SIG-M5 (cell line): Measurements from ENCODE around the gene RHEB.
"Not testable (repeated sequence)": the region's sequence is repeated elsewhere in the genome, so short reads cannot be mapped to it uniquely, and the experiment has no call there.

ENCODE experiments used
- DNase-seq: peaks from one replicate; lab custom pipeline; 2025; lab: John Stamatoyannopoulos, UW

The RHEB gene

DNA sequence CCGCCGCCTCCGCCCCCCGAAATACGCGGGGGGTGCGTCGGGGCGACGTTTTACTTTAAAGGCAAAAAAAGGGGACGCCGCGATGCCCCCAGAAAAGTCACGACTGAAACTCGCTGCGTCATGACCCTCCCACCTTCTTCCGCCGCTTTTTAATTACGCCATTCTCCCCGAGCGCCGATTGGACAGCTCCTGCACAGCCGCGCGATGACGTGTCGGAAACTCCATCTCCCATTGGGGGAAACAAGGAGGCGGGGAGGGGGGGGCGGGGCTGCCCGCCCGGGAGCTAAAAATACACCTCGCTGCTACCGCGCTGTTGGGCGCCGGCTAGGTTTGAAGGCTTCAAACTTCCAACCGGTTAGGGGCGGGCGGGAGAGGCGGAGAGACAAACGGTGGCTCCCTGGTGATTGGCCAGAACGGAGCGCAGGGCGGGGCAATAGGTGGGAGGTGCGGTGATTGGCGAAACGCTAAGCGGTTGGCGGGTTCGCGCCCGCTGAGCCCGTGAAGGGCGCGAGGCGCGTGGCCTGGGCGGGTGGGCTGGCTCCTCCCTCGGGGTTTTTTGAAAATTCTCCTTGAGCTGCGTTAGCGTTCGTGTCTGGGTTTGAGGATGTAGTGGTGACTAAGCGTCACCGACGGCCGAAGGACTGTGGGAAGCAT lies at the start of gene RHEB:
TSS of gene RHEB (minus strand) at position 131 of the 654 bp plus-strand sequence. CDS start 384 bp downstream, outside the sequence.
- DNase-seq, result peak; percentile 86

DNA sequence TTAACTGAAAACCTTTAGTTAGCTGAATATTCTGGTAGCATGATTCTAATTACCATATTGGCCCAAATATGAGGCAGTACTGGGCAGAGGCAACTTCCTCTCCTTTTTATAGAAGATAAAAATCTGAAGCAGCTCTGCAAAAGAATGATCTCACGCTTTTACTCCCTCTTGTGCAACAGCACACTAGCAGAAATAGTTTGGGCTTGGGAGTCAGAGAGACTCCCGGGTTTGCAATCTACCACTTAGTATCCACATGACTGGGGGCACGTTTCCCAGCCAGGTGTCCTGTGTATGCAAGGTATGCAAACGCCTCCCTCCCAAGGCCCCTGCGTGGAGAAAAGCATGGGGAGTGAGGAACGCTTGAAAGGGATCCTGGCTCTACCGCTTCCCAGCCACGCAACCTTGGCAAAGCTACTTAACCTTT lies 47.2 kb upstream of the RHEB start:
- peak; percentile 8 for DNase-seq

DNA sequence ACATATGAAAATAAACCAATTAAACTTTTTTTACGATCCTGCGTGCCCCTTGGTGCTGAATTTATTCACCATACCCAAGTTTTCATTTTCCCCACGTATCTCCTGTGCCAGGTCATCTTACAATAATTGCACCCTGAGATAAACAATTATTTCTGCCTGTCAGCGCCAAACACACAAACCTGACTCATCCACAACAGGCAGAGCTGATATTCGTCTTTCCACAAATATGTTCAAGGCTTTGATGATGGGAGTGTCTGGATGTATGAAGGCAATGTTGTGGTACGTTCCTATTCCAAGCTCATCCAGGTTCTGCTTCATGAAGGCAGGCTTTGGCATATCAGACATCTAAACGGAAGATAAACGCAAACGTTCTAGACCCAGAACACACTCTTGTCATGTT lies 45.8 kb upstream of the RHEB start:
- no peak for DNase-seq

- DNase-seq, result no peak
Observed at GRCh38 chr7:151560243-151560642, 40.5 kb upstream of the RHEB start.

GRCh38 chr7:151559557-151560183 lies 40.0 kb upstream of the RHEB start:
- no peak for DNase-seq

DNA sequence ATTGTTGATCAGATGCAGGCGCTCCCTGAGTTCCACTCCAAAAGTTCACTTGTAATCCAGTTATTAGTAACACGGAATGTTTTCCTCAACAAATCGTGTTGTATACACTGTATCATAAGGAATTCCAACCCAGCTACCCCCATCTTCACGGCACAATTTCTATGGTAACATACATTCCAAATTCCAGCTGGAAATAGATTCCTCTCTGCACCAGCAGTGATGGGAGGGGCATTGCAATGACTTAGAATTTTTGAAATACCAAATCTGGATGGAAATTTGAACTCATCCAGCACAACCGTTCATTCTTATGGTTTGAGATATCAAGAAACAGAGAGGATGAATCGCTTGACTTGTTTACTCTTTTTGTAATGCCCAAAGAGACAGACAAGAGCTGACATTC lies 38.9 kb upstream of the RHEB start:
- DNase-seq, result no peak

- DNase-seq, result no peak
Observed at GRCh38 chr7:151556592-151556991, 36.9 kb upstream of the RHEB start.

GRCh38 chr7:151553356-151553755 lies 33.7 kb upstream of the RHEB start:
- DNase-seq, result no peak

DNA sequence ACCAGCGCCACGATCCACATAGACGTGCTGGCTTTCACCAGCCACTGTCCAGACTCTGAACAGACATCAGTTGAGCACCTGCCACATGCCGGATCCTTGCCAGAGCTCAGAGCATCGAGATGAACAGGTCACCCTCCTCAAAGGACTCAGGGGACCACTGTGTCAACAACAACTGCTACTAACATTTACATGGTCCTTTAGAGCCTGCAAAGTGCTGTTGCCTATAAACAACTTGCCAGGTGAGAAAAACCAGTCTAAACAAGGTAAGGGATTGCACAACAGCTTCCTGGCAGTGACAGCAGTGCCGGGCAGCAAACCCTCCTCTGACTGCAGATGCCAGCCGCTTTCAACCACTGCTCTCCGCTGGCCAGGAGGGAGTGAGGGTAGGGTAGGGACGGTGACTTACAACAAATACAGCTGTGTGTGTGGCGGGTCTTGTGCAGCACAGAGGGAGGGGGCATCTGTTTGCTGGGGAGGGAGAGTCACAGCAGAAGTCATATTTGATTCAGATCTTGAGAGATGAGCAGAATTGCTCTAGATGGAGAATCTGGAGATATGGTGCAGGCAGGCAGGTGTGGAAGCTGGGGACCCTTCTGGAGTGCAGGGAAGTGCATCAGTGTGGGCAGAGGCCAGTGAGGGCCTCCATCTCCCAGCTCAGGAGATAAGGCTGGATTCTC lies 32.8 kb upstream of the RHEB start:
- no peak for DNase-seq

GRCh38 chr7:151551820-151552219 lies 32.1 kb upstream of the RHEB start:
- no peak for DNase-seq

DNA sequence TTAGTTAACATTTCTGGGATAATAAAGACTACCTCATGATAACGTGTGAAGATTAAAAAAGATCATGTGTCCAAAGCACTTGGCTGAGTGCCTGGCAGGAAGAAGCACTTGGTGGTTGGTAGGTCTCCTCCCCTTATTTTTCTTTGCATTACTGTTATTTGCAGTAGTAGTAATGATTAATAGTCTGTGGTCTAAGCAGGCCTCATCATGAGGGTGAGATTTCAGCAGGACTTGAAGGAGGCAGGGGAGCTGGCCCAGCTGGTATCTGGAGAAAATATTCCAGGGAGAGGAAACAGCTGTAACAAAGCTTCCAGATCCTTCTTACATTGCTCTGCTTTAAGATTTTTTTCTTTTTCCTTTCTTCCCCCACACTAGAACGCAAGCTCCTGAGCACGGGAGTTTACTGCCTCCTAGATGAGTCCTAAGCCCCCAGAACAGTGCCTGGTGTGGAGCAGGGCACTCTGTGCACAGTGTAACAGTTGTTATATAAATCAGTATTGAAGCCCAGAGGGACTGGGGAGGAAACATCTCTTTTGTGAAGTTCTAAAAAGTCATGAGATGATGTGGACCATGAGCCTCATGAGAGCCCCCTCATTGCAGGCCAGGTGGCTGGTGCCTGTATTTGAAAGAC lies 31.1 kb upstream of the RHEB start:
- DNase-seq, result no peak

DNA sequence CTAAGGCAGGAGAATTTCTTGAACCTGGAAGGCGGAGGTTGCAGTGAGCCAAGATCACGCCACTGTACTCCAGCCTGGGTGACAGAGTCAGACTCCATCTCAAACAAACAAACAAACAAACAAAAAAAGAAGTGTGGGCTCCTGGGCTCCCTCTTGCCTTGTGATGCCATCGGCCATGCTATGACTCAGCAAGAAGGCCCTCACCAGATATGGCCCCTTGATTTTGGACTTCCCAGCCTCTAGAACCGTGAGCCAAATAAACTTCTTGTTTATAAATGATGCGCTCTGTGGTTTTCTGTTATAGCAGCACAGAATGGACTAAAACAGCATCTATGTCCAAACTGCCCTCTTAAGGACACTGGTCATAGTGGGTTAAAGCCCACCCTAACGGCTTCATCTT lies 29.9 kb upstream of the RHEB start:
- no peak for DNase-seq

GRCh38 chr7:151549083-151549482 lies 29.4 kb upstream of the RHEB start:
- no peak for DNase-seq

DNA sequence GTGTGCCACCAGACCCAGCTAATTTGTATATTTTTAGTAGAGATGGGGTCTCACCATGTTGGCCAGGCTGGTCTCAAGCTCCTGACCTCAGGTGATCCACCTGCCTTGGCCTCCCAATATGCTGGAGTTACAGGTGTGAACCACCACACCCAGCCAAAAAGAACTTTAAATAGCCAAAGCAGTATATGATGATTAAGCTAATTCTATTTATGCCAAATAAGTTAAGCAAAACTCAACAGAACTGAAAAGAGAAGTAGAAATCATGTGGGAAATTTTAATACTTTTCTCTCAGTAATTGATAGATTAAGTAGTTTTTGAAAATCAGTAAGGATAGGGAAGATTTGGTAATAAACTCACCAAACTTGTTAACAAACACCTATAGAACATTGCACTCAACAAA lies 24.5 kb upstream of the RHEB start:
- DNase-seq, result no peak

GRCh38 chr7:151542606-151543130 lies 23.0 kb upstream of the RHEB start:
- DNase-seq, result no peak

GRCh38 chr7:151541709-151542499 lies 22.2 kb upstream of the RHEB start:
- no peak for DNase-seq

- DNase-seq, result no peak
Observed at GRCh38 chr7:151540146-151540545, 20.5 kb upstream of the RHEB start.

DNA sequence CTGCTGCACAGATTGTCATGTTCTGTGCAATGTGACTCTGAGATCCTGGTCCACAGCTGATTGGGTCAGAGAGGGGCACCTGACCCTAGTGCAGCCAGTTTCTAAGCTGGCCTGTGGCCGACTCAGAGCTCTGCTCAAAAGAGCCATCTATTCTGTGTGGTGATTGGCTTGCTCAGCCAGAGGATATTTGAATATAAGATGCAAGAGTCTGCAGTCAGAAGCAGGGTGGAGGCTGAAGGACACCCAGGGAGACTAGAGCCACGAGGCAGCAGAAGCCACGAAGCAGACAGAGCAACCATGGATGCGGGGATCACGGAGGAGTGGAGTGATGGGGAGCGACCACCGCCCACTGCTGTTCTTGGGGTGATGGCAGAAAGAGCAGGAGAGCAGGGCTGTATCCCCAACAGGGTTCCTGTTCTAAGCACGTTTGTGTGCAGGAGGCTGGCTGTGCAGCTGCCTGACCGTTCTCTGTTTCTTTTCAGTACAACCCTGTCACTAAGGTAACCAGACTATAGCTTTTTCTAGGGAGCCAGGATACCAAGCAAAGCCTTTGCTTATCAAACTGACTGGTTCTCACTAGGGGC lies 19.5 kb upstream of the RHEB start:
- no peak for DNase-seq

GRCh38 chr7:151537818-151538561 lies 18.3 kb upstream of the RHEB start:
- DNase-seq, result no peak

GRCh38 chr7:151536178-151536577 lies 16.5 kb upstream of the RHEB start:
- not testable (repeated sequence) for DNase-seq

DNA sequence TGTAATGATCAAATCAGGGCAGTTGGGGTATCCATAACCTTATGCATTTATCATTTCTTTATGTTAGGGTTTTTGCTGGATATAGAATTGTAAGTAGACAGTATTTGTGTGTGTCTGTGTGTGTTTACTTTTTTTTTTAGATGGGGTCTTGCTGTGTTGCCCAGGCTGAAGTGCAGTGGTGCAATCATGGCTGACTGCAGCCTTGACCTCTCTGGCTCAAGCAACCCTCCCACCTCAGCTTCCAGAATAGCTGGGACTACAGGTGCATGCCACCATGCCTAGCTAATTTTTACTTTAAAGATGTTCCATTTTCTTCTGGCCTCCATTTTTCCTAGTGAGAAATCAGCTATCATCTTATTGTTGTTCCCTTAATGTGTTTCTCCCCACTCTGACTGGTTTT lies 10.1 kb upstream of the RHEB start:
- DNase-seq, result no peak
